HepG2 (cell line): ENCODE results near the gene ADGRG1. TPM values are rescaled to one million over a fixed set of nuclear protein-coding genes. Genes with fewer than 3 reads are reported as not detected.
A peak's percentile ranks its signal among the peaks of the same experiment; 100 is the strongest.

ENCODE experiments used
- DMTF1 ChIP-seq: sonication (generic); formaldehyde crosslinking; IDR thresholded peaks from 2 replicates; pipeline ENCODE4 v1.4.0; 2020; ENCODE audit warnings: mild to moderate bottlenecking, missing genetic modification reagents
- FOXJ3 ChIP-seq: sonication (generic); formaldehyde crosslinking; IDR thresholded peaks from 2 replicates; pipeline ENCODE4 v1.4.0; 2020; ENCODE audit warnings: missing genetic modification reagents, mild to moderate bottlenecking, borderline replicate concordance
- HDAC2 ChIP-seq: sonication (generic); formaldehyde crosslinking; IDR thresholded peaks from 2 replicates; pipeline ENCODE4 v1.4.0; 2020; ENCODE audit warnings: missing genetic modification reagents
- HMGA1 ChIP-seq: sonication (generic); formaldehyde crosslinking; conservative IDR thresholded peaks from 2 replicates; pipeline ENCODE4 v1.4.0; 2020; ENCODE audit warnings: missing genetic modification reagents
- KDM3A ChIP-seq: IDR thresholded peaks from 2 replicates; pipeline ENCODE4 v1.6.1; 2018; ENCODE audit warnings: low read depth, missing compliant biosample characterization
- MTF1 ChIP-seq: sonication (generic); formaldehyde crosslinking; IDR thresholded peaks from 2 replicates; pipeline ENCODE4 v1.5.0; 2020; ENCODE audit warnings: missing genetic modification reagents
- NFIC ChIP-seq: IDR thresholded peaks from 2 replicates; pipeline ENCODE4 v1.6.1; 2012; ENCODE audit warnings: mild to moderate bottlenecking, low read length, inconsistent platforms
- NFYC ChIP-seq: IDR thresholded peaks from 2 replicates; pipeline ENCODE4 v1.6.1; 2016; ENCODE audit warnings: missing genetic modification reagents, missing compliant biosample characterization
- PAX8 ChIP-seq: sonication (generic); formaldehyde crosslinking; IDR thresholded peaks from 2 replicates; pipeline ENCODE4 v1.8.0; 2022; ENCODE audit warnings: mild to moderate bottlenecking, missing genetic modification reagents, borderline replicate concordance
- RBFOX2 ChIP-seq: fragments of 200-400 bp; formaldehyde crosslinking; IDR thresholded peaks from 2 replicates; pipeline ENCODE4 v1.6.1; 2017; ENCODE audit warnings: low read depth, mild to moderate bottlenecking, low read length
- SALL1 ChIP-seq: sonication (generic); formaldehyde crosslinking; IDR thresholded peaks from 2 replicates; pipeline ENCODE4 v1.8.0; 2022; ENCODE audit warnings: mild to moderate bottlenecking, missing genetic modification reagents
- SNAPC2 ChIP-seq: sonication (generic); formaldehyde crosslinking; IDR thresholded peaks from 2 replicates; pipeline ENCODE4 v1.8.1; 2022; ENCODE audit warnings: mild to moderate bottlenecking, missing genetic modification reagents
- SRF ChIP-seq: IDR thresholded peaks from 2 replicates; pipeline ENCODE4 v1.6.1; 2011; ENCODE audit warnings: mild to moderate bottlenecking, low read depth, low read length, moderate library complexity
- ZNF326 ChIP-seq: sonication (generic); formaldehyde crosslinking; IDR thresholded peaks from 2 replicates; pipeline ENCODE4 v1.4.0; 2020; ENCODE audit warnings: missing genetic modification reagents, borderline replicate concordance
- ZNF33A ChIP-seq: sonication (generic); formaldehyde crosslinking; IDR thresholded peaks from 2 replicates; pipeline ENCODE4 v1.5.1; 2020; ENCODE audit warnings: missing genetic modification reagents, mild to moderate bottlenecking, moderate library complexity, borderline replicate concordance
- ZNF570 ChIP-seq: sonication (generic); formaldehyde crosslinking; IDR thresholded peaks from 2 replicates; pipeline ENCODE4 v1.4.0; 2020; ENCODE audit warnings: mild to moderate bottlenecking, missing genetic modification reagents, borderline replicate concordance
- ZNF83 ChIP-seq: sonication (generic); formaldehyde crosslinking; IDR thresholded peaks from 2 replicates; pipeline ENCODE4 v1.4.0; 2020; ENCODE audit warnings: missing genetic modification reagents, mild to moderate bottlenecking, borderline replicate concordance
- ZNF841 ChIP-seq: sonication (generic); formaldehyde crosslinking; IDR thresholded peaks from 2 replicates; pipeline ENCODE4 v1.8.1; 2023; ENCODE audit warnings: missing genetic modification reagents, borderline replicate concordance
- ZZZ3 ChIP-seq: sonication (generic); formaldehyde crosslinking; IDR thresholded peaks from 2 replicates; pipeline ENCODE4 v1.4.0; 2020; ENCODE audit warnings: missing genetic modification reagents, mild to moderate bottlenecking, borderline replicate concordance
- polyA plus RNA-seq, 8 experiments: library from polyadenylated mRNA; depleted of rRNA in 3 of 8; stranded (reverse) in 7 of 8; unstranded in 1 of 8; fragments of >200 nt; fragmentation: Illumina TruSeq in 4 of 8; extraction: Trizol in 4 of 8; gene quantifications; 2 replicates each; pipeline versions ENCODE4 v1.2.1 to v1.2.3, GENCODE V29; 2011 to 2016; ENCODE audit warnings: low read depth in 4 of 8, missing spikeins in 1 of 8, mixed read lengths in 1 of 8; ENCODE audit not compliant: insufficient read depth in 1 of 8
- total RNA-seq, 5 experiments: library from RNA; depleted of rRNA; stranded (reverse); fragments of >200 nt; fragmentation: Illumina TruSeq; extraction: Trizol; gene quantifications; 2 replicates each; pipeline ENCODE4 v1.2.3, GENCODE V29; 2016; ENCODE audit warnings: low read depth in 1 of 5

Gene ADGRG1
- total and polyA plus RNA-seq, 2 of the 13 experiments (the other 11 are each of a cell fraction or from before 2014, with no cell fraction given), result 2.7 to 5.9 TPM

- TF ChIP-seq ZNF570 (CRISPR knock-in tag) (no peak), ZNF841 (CRISPR knock-in tag) (no peak), SRF (no peak), HMGA1 (CRISPR knock-in tag) (no peak), PAX8 (CRISPR knock-in tag) (no peak), MTF1 (CRISPR knock-in tag) (no peak), ZNF33A (CRISPR knock-in tag) (no peak), HDAC2 (CRISPR knock-in tag) (peak; percentile 70; the same call in 1 of the 2 replicates), FOXJ3 (0 out of 2 replicates have a peak, but pooled peaks have one; percentile 47), ZZZ3 (CRISPR knock-in tag) (no peak; the same call in 1 of the 2 replicates), ZNF326 (CRISPR knock-in tag) (no peak), DMTF1 (CRISPR knock-in tag) (no peak), SALL1 (CRISPR knock-in tag) (peak; percentile 87), SNAPC2 (CRISPR knock-in tag) (0 out of 2 replicates have a peak, but pooled peaks have one; percentile 44), NFIC (no peak), ZNF83 (no peak), NFYC (no peak), KDM3A (CRISPR knock-in tag) (peak; percentile 94), RBFOX2 (no peak)
- TF ChIP-seq, all 625 proteins: peak for 267
These were observed 20.4 kb downstream of the ADGRG1 start (continued) for GRCh38 chr16:57648581-57649442.
